ENCODE measurements around the gene CTIF. TPM values are rescaled to one million over a fixed set of nuclear protein-coding genes. Genes with fewer than 3 reads are reported as not detected.

Gene CTIF
- polyA plus RNA-seq, 1 donor: 18.9 TPM

GRCh38 chr18:48776156-48776555, 237.3 kb downstream of the CTIF start:
- no peak for DNase-seq

GRCh38 chr18:48776641-48777025, 237.8 kb downstream of the CTIF start:
- no peak for DNase-seq

- no peak for DNase-seq
Observed at GRCh38 chr18:48777026-48777743, 238.4 kb downstream of the CTIF start.

- no peak for DNase-seq
Observed at GRCh38 chr18:48777744-48778116, 238.9 kb downstream of the CTIF start.

GRCh38 chr18:48778344-48779011, 239.6 kb downstream of the CTIF start:
- DNase-seq: no peak

- no peak for DNase-seq
Observed at GRCh38 chr18:48779462-48779861, 240.6 kb downstream of the CTIF start.

GRCh38 chr18:48780201-48780912, 241.5 kb downstream of the CTIF start:
- DNase-seq: peak; percentile 80

- DNase-seq: no peak
Observed at GRCh38 chr18:48780913-48781162, 242.0 kb downstream of the CTIF start.

GRCh38 chr18:48781163-48781987, 242.5 kb downstream of the CTIF start:
- DNase-seq: peak; percentile 83

- no peak for DNase-seq
Observed at GRCh38 chr18:48781988-48782363, 243.1 kb downstream of the CTIF start.

GRCh38 chr18:48782381-48782861, 243.6 kb downstream of the CTIF start:
- no peak for DNase-seq

- DNase-seq: no peak
Observed at GRCh38 chr18:48783616-48784520, 245.0 kb downstream of the CTIF start.

GRCh38 chr18:48784656-48785055, 245.8 kb downstream of the CTIF start:
- DNase-seq: no peak

- DNase-seq: no peak
Observed at GRCh38 chr18:48785091-48785614, 246.3 kb downstream of the CTIF start.

GRCh38 chr18:48785736-48786454, 247.1 kb downstream of the CTIF start:
- no peak for DNase-seq

- no peak for DNase-seq
Observed at GRCh38 chr18:48786455-48787202, 247.8 kb downstream of the CTIF start.

- no peak for DNase-seq
Observed at GRCh38 chr18:48787203-48788151, 248.6 kb downstream of the CTIF start.

- DNase-seq: no peak
Observed at GRCh38 chr18:48788373-48788772, 249.5 kb downstream of the CTIF start.

All from left kidney (tissue), 2 donors.